Bone marrow (tissue), 2 donors: ENCODE data around the gene TAGLN2.
"Not testable (repeated sequence)": the region's sequence is repeated elsewhere in the genome, so short reads cannot be mapped to it uniquely, and the experiment has no call there.

Experiments
- DNase-seq, 2 donors: peaks; one replicate each; lab custom pipeline; 2025; lab: John Stamatoyannopoulos, UW

Gene TAGLN2

DNA sequence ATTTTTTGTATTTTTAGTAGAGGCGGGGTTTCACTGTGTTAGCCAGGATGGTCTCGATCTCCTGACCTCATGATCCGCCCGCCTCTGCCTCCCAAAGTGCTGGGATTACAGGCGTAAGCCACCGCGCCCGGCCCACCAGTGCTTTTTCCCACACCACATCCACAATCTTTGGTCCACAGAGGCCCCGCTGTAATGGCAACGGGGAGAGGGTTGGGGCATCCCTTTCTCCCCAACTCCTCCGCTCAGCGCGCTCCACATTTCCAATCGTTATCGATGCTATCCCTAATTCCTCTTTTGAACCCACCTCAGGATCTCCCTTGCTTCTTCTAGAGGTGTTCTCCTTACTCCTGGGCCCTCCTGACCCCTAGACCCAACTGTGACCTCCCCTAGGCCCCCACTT, 25.7 kb downstream of the TAGLN2 start:
- DNase-seq: not testable (repeated sequence)

DNA sequence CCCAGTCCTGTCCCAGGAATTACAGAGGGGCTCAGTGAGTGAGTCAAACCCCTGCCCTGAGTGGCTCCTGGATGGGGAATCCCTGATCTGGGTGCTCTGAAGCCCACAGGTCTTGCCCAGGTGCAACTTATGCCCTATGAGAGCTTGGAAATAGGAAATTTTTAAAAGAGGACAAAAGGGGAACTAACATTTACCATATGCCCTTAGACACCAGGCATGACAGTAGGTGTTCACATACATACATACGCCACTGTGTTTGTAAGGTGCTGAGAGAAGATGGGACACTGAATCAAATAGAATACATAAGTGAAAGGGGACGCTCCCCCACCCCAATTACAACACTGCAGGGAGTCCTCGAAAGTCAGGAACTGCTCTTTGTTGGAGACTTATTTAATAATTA, 26.8 kb downstream of the TAGLN2 start:
- no peak for DNase-seq

DNA sequence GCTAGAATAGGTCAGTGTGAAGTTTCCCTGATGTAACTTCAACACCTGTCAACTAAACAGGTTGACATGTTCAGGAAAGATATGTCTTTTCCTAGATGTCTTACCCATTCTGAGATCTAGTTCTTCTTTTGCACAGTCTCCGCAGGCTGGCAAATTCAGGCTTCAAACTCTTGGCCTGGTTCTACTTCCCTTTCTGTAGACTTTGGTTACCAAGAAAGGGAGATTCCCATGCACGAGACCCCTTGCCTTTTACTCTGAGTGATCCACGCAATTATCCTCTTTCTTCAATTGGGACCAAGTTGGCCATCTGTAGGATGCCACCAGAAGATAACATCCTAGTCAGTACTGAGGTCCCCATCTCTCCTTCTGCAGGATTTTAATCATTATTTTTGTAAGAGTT, 27.3 kb downstream of the TAGLN2 start:
- DNase-seq: peak in 1 of 2 donors; percentile 12

DNA sequence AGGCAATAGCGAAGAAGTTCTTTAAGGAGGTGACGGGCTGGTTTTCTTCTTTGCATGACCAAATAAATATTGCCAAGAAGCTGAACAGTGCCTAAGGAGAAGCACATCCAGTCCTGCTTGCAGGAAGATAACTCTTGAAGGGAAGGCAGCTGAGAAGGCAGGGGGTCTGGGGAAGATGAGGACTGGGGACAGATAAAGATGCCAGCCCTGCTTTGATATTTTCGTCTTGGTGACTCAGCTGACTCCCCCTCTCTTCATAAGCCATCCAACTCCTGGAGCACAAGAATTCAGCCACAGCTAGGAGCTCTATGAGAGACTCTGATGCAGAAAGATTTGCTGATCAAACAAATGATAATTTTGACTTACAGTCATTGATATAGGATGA, 28.8 kb downstream of the TAGLN2 start:
- no peak for DNase-seq

DNA sequence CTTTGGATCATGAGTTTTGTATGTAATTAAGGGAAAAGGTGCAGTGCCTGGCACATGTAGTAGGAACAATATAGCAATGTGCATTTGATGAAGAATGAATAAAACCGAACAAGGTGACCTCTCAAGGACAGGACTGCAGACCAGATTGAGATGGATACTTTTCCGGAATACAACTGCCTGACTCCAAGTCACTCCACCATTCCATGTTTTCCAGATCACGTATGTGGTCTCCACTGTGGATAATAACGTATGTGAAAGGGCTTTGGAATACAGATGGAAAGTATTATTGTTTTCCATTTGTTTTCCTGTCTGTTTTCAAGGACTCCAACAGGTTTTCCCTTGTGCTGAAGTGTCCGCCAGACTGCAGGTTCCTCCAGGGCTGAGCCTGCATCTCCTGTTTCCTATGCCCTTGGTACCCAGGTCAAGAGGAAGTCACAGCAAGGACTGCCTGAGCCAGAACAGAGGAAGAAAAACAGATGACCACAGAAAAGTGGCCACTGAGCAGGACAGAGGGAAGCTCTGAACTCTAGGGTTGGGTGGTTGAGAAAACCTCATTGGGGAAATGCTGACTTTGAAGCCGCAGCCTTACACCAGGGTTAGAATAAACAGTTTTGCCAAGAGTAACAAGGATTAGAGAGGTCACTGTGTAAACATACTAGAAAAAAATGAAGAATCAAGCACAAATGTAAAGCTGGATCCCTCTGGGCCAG, 29.3 kb downstream of the TAGLN2 start:
- DNase-seq: no peak

DNA sequence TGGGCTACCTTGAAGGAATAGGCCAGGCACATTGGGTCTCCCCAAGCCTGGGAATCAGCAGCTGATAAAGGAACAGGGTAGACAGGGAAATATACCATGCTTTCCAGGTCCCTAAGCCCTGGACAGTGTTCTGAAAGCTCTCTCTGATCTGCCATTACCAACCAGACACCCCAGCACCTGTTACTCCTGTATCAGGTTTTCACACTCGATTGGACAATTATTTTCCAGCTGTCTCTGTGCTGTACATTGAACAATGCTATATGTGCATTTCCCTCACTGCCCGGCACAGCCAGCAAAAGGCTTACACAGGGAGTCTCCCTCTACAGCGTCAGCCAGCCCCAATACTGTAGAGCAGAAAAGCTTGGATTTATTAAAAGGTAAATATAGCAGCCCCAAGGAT, 30.0 kb downstream of the TAGLN2 start:
- no peak for DNase-seq

DNA sequence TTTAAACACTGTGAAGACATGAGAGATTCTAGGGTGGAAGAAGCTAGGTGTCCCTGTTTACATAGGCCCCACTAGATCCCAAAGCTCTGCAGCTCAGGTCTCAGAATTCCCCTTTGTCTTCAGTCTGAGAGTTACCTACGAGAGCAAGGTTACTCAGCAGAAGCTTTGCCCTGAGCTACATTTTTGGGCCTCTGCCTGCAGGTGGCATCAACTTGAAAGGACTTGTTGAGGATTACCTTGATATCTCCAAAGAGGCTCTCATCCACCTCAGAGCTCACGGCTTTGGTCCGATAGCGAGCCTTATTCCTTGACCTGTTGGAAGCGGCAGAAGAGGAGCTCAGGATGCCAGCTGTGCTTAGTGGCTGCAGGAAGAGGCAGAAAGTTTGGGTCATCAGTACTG, 32.4 kb downstream of the TAGLN2 start:
- DNase-seq: no peak

DNA sequence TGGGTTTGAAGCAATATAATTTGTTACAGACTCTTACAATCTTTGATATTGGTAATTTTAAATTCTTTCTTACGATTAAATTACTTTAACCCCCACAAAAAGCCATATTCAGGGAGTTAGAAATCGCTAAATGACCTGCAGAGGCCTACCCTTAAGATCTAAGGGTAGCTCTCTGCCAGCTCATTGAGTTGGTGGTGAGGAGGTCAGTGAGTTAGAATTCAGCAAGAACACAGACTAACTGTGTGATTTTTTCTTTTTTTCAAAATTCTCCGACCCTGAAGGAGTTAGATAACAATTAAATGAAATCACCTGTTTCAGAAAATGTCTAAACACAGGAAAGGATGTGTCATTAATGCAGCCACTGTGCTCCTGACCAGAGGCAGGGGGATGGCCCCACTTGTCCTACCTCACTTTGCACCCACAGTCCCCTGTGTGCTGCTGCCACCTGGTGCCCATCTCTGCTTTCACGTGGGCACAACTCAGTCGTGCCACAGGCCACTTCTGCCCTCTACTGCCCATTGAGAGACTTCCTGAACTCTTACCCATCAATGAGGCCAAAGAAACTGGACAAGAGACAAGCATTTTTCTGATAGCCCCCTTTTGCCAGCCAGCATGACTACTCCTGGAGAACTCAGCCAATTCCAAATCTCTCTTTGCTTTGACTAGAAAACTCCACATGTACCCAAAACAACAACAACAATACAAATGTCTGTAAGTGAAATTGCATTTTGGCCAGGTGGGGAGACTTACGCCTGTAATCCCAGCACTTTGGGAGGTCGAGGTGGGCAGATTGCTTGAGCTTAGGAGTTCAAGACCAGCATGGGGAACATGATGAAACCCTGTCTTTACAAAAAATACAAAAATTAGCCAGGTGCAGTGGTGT, 33.8 kb downstream of the TAGLN2 start:
- DNase-seq: peak; percentile 34 to 55

DNA sequence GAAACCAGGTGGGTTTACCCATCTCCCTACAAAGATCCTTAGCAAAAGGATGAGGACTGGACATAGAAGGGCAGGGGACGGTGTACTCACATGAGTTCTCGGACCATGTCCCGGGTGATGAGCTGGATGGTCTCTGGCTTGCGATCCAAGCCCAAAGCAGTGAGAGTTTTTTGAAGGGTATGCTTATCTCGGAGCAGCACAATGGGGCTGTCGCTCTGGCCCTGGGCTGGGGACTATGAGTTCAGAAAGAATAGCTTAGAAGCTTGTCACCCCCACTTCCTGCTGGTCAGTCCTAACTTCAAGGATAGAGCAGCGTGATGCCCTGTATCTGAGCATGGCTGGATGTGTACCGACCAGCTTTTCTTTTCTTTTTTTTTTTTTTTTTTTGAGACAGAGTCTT, 34.9 kb downstream of the TAGLN2 start:
- no peak for DNase-seq

DNA sequence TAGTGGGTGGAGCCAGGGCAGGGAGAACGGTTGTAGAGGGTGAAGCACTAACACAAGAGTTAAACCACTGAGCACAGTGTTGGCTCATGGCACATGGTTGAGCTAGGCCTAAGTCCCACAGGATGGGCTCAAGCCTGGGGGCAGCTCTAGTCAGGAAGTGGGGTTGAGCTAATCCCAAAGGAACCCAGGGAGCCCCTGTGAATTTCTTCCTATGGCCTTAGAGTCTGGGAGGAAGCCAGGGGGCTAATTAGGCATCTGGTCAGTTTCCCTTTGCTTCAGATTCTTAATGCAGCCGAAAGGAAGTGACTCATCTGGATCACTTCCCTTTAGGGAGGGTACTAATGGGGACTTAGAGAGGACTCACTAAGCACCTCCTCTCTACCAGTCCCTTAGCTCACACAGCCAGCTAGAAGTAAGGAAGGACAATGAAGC, 35.5 kb downstream of the TAGLN2 start:
- DNase-seq: peak in 1 of 2 donors; percentile 77

DNA sequence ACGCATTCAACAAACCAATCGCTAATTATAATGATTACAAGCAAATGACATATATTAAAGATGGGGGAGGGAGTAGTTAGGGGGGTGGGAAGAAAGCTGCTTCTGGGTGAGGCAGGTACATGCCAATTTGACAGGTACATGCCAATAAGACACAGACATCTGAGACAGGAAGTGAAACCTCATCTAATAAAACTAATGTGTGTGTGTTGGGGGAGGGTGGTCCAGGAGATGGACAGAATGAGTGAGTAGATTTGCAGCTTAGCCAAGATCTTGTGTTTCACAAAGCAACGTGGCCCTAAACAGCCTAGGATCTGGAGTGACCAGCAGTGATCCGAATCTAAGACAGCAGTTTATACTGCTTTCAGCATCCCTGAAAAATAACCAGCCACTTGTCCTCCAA, 36.1 kb downstream of the TAGLN2 start:
- DNase-seq: no peak

DNA sequence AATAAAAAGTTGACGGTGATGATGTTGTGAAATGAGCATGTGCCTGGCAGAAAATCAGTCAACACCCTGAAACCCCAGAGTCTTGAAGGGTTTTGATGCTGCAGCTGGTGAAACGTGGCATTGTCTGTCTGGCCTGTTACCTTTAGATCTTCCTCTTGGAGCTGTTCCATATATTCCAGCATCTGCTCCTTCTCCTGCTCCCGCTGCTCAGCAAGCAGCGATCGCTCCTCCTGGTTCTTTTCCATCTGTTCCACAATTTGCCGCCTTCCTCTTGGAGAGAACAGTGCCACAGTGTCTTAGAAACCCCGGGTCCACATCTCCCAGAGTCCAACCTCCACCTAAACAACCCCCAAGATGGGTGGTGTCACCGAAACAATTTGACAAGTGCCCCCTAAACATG, 41.0 kb downstream of the TAGLN2 start:
- DNase-seq: no peak

DNA sequence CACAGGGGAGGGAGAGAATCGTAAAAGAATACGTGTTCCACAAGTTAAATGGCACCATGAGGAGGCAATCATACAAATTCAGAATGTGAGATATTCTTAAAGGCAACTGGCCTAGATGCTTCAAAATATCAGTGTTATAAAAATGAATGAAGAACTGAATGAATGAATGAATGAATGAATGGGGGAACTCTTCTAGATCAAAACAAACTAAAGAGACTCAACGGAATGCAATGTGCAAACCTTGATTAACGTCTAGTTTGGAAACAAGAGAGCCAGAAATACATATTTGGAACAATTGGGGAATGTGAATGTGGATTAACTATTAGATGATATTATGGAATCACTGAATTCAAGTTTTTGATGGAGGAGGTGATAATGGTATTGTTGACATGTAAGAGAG, 42.2 kb downstream of the TAGLN2 start:
- DNase-seq: no peak

DNA sequence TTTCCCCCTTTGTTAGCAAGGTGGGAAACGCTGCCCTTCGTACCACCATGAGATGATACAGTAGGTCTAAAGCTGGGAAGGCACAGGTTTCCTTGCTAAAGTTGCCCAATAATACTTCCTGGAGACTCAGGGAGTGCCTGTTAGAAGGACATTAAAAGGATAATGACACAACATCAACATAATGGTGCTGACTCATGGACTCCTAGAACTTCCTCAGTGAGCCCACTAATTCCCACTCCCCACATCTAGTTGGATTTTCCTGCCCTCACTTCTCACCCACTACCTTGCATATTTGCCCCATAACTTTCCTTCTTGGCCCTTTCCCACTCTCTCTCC, 42.8 kb downstream of the TAGLN2 start:
- no peak for DNase-seq

DNA sequence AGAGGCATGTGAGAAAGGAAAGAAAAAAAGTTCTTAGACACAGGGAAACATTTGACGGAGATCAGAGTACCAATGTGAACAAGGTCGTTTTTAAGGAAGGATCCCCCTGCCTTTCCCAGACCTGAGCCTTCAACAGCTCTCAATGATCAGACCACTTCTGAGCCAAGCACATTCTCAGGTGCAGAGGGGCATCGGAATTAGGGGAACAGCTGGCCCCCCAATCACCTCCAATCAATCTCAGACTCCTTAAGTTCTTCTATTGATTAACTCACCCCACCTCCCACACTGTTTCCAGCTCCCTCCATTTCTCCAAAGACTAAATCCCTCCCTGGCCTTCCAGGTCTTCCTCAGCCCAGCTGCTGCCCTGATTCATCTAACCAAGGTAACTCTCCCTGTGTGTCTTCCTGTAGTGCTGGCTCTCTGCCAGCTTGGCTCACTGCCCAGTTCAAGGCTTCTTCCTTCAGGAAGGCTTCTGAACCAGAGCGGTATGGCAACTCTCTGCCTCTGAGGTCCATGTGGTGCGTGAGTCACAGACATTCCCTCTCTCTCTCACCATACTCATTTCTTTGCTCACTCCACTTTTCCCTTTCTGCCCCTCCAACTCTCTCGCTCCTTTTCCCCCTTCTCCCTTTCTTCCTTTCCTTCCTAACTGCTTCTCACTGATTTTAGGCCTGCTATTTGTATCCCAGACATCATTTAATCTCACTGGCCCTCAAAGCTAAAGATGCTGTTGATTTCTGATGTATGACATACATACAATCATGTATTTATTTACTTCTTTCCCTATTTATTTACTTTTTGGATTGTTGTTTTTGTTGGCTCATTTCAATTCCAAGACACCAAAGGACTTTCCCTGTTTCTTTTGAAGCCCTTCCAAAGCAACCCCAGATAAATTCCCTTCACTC, 43.4 kb downstream of the TAGLN2 start:
- DNase-seq: peak in 1 of 2 donors; percentile 17

DNA sequence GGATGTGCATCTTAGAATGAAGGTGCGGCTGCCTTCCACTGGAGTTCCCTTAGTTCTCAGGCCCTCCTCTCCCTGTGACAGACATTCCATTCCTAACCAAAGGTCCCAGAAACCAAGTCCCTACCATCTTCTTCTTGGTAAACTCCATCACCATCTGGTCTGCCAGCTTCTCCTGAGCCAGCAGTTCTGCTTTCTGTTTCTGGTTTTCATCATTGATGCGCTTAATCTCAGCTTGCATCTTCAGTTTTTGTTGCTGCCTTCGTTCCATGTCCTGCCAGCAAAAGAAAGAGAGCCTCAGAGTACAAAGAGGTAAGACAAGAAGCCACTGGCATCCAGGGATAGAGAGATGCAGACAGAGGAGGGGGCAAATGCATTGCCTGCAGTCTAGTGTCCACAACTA, 44.9 kb downstream of the TAGLN2 start:
- no peak for DNase-seq

DNA sequence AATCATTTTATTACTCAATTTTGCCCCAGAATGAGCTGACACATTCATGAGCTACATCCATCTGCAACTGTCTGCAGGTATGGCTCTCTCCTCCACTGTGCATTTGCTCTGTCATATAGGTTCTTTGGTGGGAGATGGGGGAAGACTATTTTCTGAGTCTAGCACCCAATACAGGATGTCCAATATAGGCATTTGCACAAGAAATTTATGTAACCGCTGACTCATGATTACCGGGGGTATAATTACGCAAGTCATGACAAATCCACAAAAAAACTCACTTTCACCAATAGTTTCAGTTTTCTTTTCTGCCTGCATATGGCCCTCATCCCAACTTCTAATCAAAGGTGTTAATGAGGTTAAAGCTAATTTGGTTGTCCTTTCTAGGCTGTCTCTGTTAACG, 45.3 kb downstream of the TAGLN2 start:
- peak in 1 of 2 donors; percentile 73 for DNase-seq

DNA sequence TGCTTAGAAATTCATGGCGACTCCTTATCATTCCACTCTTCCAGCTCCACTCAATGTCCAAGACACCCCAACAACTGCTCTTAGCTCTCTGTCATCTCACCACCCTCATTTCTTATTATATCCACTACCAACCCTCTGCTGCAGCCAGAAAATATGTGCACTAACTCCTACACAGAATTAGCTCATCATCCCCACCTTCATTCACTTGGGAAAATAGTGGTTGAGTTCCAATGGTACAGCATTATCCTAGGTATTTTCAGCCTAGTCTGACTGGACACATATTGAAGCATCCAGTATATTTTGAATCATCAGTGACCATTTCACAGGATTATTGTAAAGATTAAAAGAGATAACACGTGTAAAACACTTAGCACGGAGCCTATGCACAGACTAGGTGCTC, 46.2 kb downstream of the TAGLN2 start:
- no peak for DNase-seq

DNA sequence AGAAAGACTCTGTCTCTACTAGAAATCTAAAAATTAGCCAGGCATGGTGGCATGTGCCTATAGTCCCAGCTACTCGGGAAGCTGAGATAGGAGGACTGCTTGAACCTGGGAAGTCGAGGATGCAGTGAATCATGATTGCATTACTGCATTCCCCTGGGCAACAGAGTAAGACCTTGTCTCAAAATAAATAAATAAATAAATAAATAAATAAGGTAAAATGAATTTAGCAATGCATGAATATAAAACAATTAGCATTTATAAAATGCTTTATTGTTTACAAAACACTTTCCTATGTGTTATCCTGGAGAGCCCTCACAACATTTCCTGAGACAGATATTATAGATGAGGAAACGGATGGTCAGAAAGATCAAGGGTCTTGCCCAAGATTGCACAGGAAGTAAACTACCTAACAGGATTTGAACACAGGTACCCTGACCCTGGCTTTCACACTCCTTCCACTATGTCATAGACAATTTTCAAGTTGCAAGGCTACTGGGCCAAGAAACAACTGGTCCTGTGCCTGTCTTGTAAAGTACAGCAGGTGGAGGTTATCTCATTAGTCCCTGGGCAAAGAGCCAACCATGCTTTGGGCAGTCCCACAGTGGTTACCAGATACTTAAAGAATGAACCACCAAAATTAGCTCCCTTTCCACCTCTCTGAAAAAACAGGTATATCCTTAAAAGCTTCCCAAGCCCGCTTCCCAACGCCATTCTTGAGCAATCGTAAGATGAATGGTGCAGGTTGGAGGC, 47.4 kb downstream of the TAGLN2 start:
- no peak for DNase-seq

DNA sequence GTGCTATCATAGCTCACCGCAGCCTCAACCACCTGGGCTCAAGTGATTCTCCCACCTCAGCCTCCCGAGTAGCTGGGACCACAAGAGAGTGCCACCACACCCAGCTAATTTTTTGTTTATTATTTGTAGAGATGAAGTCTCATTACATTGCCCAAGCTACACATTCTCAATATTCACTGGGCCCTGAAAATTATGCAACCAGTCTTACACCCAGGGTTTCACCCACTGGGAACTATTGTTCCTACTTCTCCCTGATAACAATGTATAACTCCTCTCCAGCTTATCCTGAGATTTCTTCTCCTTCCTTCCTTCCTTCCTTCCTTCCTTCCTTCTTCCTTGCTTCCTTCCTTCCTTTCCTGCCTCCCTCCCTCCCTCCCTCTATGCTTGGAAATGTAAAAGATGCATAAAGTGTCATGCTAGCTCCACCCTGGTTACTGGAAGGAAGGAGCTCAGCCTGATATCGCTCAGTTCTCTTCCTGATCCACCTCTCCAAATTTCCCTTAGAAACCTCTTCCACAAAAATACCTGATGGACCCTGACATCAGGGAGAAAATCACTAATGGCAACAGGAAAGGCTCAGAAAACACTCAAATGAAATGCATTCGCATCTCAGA, 51.7 kb downstream of the TAGLN2 start:
- no peak for DNase-seq

DNA sequence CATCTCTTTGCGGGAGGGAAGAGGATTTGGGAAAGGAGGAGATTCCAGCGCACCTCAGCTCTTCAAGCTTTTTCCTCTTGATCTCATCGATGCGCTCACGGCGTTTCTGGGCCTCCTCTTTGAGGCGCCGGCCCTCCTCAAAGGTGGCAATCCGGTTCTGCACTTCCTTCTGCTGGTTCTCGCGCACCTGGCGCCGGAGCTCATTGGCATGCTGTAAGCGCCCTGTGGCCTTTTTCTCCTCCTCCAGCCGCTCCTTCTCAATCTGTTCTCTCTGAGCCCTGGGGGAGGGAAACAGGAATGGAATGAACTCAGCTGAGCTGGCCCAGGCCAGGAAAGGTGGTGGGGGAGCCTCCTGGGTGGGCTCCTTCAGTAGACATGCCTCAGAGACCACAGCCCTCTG, 52.4 kb downstream of the TAGLN2 start:
- DNase-seq: no peak
